Astrocyte (in vitro differentiated cells and primary cell): Measurements from ENCODE around the gene ECHS1.
"Not testable (repeated sequence)": the region's sequence is repeated elsewhere in the genome, so short reads cannot be mapped to it uniquely, and the experiment has no call there.

Experiments
- CTCF ChIP-seq: IDR thresholded peaks from 2 replicates; pipeline ENCODE4 v1.5.1; 2011; ENCODE audit warnings: low read depth, mild to moderate bottlenecking, inconsistent platforms, low read length, moderate library complexity; ENCODE audit not compliant: insufficient read depth
- EZH2 ChIP-seq: IDR thresholded peaks from 2 replicates; pipeline ENCODE4 v1.6.1; 2012; ENCODE audit warnings: mild to moderate bottlenecking, low read length, inconsistent platforms; ENCODE audit not compliant: insufficient read depth

GRCh38 chr10:133386951-133387350, 13.8 kb upstream of the ECHS1 start:
- TF ChIP-seq EZH2, CTCF: not testable (repeated sequence)
